ENCODE measurements around the gene SLC35C1.

- TF ChIP-seq HDGF (IDR thresholded peaks at IDR 0.05; ENCODE audit: borderline replicate concordance) (no peak), ARNT (IDR thresholded peaks at IDR 0.05) (no peak)
These were observed 30.2 kb upstream of the SLC35C1 start for GRCh38 chr11:45774786-45775185.

All from HEK293T (cell line).